DOHH2 (cell line): ENCODE measurements around the gene MEIS2.

Experiments
- EZH2phosphoT487 ChIP-seq: fragments of 200-600 bp; sonication (generic); IDR thresholded peaks from 2 replicates; pipeline ENCODE4 v1.6.1; 2017; ENCODE audit warnings: borderline replicate concordance, mild to moderate bottlenecking, antibody characterized with exemption, low read length, moderate library complexity, mixed read lengths
- TF ChIP-seq, protein P1 (sequence below): fragments of 200-600 bp; sonication (generic); IDR thresholded peaks from one replicate; pipeline ENCODE4 v1.5.1; 2014; ENCODE audit warnings: antibody characterized with exemption, mild to moderate bottlenecking, low read depth, low read length; ENCODE audit not compliant: poor library complexity, severe bottlenecking

GRCh38 chr15:36882487-36883131 is 217.7 kb downstream of the MEIS2 start:
- TF ChIP-seq, protein P1, sequence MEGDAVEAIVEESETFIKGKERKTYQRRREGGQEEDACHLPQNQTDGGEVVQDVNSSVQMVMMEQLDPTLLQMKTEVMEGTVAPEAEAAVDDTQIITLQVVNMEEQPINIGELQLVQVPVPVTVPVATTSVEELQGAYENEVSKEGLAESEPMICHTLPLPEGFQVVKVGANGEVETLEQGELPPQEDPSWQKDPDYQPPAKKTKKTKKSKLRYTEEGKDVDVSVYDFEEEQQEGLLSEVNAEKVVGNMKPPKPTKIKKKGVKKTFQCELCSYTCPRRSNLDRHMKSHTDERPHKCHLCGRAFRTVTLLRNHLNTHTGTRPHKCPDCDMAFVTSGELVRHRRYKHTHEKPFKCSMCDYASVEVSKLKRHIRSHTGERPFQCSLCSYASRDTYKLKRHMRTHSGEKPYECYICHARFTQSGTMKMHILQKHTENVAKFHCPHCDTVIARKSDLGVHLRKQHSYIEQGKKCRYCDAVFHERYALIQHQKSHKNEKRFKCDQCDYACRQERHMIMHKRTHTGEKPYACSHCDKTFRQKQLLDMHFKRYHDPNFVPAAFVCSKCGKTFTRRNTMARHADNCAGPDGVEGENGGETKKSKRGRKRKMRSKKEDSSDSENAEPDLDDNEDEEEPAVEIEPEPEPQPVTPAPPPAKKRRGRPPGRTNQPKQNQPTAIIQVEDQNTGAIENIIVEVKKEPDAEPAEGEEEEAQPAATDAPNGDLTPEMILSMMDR, result no peak
- TF ChIP-seq EZH2phosphoT487, result peak; percentile 64; the same call in 1 of the 2 replicates
